Measurements from ENCODE around the gene FCN1.

DNA sequence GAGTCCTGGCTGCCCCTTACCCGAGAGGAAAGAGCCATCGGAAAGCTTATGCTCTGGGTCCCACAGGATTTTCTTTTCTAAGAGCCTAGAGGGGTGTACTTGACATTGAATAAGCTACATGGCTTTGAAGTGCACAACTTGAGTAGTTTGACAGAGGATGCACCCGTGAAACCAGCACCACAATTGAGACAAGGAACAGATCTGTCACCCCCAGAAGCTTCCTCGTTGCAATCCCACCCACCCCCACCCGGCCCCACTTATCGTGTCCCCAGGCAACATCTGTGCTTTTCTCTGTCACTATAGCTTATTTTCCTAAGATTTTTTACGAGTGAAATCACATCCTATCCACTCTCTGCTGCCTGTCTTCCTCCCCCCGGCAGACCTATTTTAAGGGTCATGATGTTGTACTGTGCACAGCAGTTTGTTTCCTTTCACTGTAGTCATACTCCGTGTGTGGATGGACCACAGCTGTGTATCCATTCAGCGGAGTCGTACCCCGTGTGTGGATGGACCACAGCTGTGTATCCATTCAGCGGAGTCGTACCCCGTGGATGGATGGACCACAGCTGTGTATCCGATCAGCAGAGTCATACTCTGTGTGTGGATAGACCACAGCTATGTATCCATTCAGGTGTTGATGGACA lies 45.9 kb downstream of the FCN1 start:
- TF ChIP-seq, protein P1, sequence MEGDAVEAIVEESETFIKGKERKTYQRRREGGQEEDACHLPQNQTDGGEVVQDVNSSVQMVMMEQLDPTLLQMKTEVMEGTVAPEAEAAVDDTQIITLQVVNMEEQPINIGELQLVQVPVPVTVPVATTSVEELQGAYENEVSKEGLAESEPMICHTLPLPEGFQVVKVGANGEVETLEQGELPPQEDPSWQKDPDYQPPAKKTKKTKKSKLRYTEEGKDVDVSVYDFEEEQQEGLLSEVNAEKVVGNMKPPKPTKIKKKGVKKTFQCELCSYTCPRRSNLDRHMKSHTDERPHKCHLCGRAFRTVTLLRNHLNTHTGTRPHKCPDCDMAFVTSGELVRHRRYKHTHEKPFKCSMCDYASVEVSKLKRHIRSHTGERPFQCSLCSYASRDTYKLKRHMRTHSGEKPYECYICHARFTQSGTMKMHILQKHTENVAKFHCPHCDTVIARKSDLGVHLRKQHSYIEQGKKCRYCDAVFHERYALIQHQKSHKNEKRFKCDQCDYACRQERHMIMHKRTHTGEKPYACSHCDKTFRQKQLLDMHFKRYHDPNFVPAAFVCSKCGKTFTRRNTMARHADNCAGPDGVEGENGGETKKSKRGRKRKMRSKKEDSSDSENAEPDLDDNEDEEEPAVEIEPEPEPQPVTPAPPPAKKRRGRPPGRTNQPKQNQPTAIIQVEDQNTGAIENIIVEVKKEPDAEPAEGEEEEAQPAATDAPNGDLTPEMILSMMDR (IDR thresholded peaks at IDR 0.05) = no peak
- TF ChIP-seq POLR2A (IDR thresholded peaks at IDR 0.05) = no peak
